ENCODE data around the gene AFF3.

DNA sequence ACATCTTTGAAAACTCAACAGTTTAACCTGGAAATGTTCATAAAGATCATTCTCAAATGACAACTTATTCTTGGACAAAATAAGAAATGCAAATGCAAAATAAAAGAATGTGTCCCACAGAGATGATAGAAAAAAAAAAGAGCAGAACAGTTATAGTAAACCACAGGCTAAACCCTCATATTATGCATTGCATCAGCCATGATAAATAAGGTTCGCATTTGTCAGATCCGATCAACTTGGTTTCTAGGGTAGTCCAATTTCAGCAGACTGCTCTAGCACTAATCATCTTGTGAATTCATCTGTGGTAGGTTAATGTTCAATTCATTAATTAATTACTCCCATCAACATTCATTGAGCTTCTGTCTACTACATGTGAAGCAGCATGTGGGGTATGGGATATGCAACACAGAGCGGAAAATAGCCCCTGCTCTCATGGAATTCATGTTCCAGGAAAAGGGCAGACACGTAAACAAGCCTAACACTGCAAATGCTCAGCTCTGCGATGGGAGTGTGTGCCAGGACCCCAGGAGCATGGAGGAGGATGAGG, 336.4 kb downstream of the AFF3 start:
- TF ChIP-seq, protein P1, sequence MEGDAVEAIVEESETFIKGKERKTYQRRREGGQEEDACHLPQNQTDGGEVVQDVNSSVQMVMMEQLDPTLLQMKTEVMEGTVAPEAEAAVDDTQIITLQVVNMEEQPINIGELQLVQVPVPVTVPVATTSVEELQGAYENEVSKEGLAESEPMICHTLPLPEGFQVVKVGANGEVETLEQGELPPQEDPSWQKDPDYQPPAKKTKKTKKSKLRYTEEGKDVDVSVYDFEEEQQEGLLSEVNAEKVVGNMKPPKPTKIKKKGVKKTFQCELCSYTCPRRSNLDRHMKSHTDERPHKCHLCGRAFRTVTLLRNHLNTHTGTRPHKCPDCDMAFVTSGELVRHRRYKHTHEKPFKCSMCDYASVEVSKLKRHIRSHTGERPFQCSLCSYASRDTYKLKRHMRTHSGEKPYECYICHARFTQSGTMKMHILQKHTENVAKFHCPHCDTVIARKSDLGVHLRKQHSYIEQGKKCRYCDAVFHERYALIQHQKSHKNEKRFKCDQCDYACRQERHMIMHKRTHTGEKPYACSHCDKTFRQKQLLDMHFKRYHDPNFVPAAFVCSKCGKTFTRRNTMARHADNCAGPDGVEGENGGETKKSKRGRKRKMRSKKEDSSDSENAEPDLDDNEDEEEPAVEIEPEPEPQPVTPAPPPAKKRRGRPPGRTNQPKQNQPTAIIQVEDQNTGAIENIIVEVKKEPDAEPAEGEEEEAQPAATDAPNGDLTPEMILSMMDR (IDR thresholded peaks at IDR 0.05), result no peak
- no peak for TF ChIP-seq POLR2A (IDR thresholded peaks at IDR 0.05)

All from right lobe of liver (tissue), 4 donors.